SK-N-SH (cell line): Measurements from ENCODE around the gene ZBED1. TPM values are rescaled to one million over a fixed set of nuclear protein-coding genes. Genes with fewer than 3 reads are reported as not detected.

Source experiments
- CTCF ChIA-PET: fragments of 300-600, 350-600 bp; formaldehyde crosslinking; extraction: SDS; loops from one replicate; lab custom pipeline; 2021; lab: Yijun Ruan, JAX
- POLR2A ChIA-PET: fragments of 350-600 bp; sonication (Branson Sonifier 250); formaldehyde crosslinking; extraction: SDS; loops from one replicate; lab custom pipeline; 2020; ENCODE audit warnings: antibody characterized with exemption, inconsistent platforms; lab: Yijun Ruan, JAX
- DNase-seq: peaks from one replicate; pipeline ENCODE4 v3.0.0; 2012
- H2AFZ ChIP-seq: fragments of 200-600 bp; sonication (generic); 2 replicates; pipeline ENCODE4 v1.8.1; 2016; ENCODE audit warnings: antibody characterized with exemption, mild to moderate bottlenecking, low read depth
- H3F3A ChIP-seq: fragments of 200-600 bp; sonication (generic); replicated peaks from 2 replicates; pipeline ENCODE3; 2016; ENCODE audit warnings: antibody characterized with exemption, mild to moderate bottlenecking; ENCODE audit not compliant: insufficient read depth
- H3K27ac ChIP-seq, 2 experiments: fragments of 200-500 bp in 1 of 2; fragments of 200-600 bp in 1 of 2; sonication (Bioruptor generic) in 1 of 2; sonication (generic), shearing (Covaris generic) in 1 of 2; 2 replicates each; pipeline versions ENCODE4 v1.5.1 to v1.6.1; 2014 to 2016; ENCODE audit warnings: low read depth in 2 of 2, inconsistent platforms in 1 of 2, low read length in 1 of 2, mild to moderate bottlenecking in 1 of 2, mixed read lengths in 1 of 2
- H3K27me3 ChIP-seq: fragments of 200-600 bp; sonication (generic), shearing (Covaris generic); 2 replicates; pipeline ENCODE4 v1.6.1; 2016; ENCODE audit warnings: mixed run types; ENCODE audit not compliant: insufficient read depth
- H3K36me3 ChIP-seq, 2 experiments: fragments of 200-500 bp in 1 of 2; fragments of 200-600 bp in 1 of 2; sonication (Bioruptor generic) in 1 of 2; sonication (generic) in 1 of 2; replicated peaks in 1 of 2; 2 replicates each; pipeline versions ENCODE3 to v1.5.1; 2014 to 2016; ENCODE audit warnings: low read length in 1 of 2, mild to moderate bottlenecking in 1 of 2; ENCODE audit not compliant: insufficient read depth in 2 of 2, control insufficient read depth in 1 of 2
- H3K4me1 ChIP-seq, 2 experiments: fragments of 200-500 bp in 1 of 2; fragments of 200-600 bp in 1 of 2; sonication (Bioruptor generic) in 1 of 2; sonication (generic), shearing (Covaris generic) in 1 of 2; 2 replicates each; pipeline versions ENCODE4 v1.5.1 to v1.6.1; 2014 to 2016; ENCODE audit warnings: low read depth in 1 of 2, low read length in 1 of 2, mixed run types in 1 of 2; ENCODE audit not compliant: insufficient read depth in 2 of 2, control insufficient read depth in 1 of 2
- H3K4me2 ChIP-seq: fragments of 200-600 bp; sonication (generic), shearing (Covaris generic); 2 replicates; pipeline ENCODE4 v1.6.1; 2017; ENCODE audit warnings: mixed run types
- H3K4me3 ChIP-seq, 2 experiments: fragments of 200-500 bp in 1 of 2; fragments of 200-600 bp in 1 of 2; sonication (Bioruptor generic) in 1 of 2; sonication (generic), shearing (Covaris generic) in 1 of 2; 2 replicates each; pipeline versions ENCODE4 v1.5.1 to v1.8.1; 2014 to 2016; ENCODE audit warnings: low read depth in 2 of 2, inconsistent platforms in 1 of 2, low read length in 1 of 2, mild to moderate bottlenecking in 1 of 2, mixed read lengths in 1 of 2, moderate library complexity in 1 of 2
- H3K79me2 ChIP-seq: fragments of 200-600 bp; sonication (generic); 2 replicates; pipeline ENCODE4 v1.8.1; 2017; ENCODE audit warnings: mild to moderate bottlenecking; ENCODE audit not compliant: insufficient read depth
- H3K9ac ChIP-seq: fragments of 200-600 bp; sonication (generic); 2 replicates; pipeline ENCODE4 v1.6.1; 2017; ENCODE audit warnings: mixed run types
- H3K9me2 ChIP-seq: fragments of 200-600 bp; sonication (generic); 2 replicates; pipeline ENCODE4 v1.6.1; 2017; ENCODE audit warnings: mixed run types
- H3K9me3 ChIP-seq: fragments of 200-600 bp; sonication (generic); 2 replicates; pipeline ENCODE4 v1.6.1; 2017; ENCODE audit warnings: mixed run types, mild to moderate bottlenecking, moderate library complexity
- H4K20me1 ChIP-seq: fragments of 200-600 bp; sonication (generic); 2 replicates; pipeline ENCODE4 v1.6.1; 2017; ENCODE audit warnings: mild to moderate bottlenecking, mixed run types; ENCODE audit not compliant: insufficient read depth
- CHD2 ChIP-seq: fragments of 150-350 bp; IDR thresholded peaks from 2 replicates; pipeline ENCODE4 v1.6.1; 2018; ENCODE audit warnings: low read length; ENCODE audit not compliant: partially characterized antibody
- ELF1 ChIP-seq: IDR thresholded peaks from 2 replicates; pipeline ENCODE4 v1.4.0; 2012
- FOXJ3 ChIP-seq: sonication (generic); formaldehyde crosslinking; IDR thresholded peaks from 2 replicates; pipeline ENCODE4 v1.5.1; 2020; ENCODE audit warnings: mild to moderate bottlenecking, missing genetic modification reagents
- JUND ChIP-seq: IDR thresholded peaks from 2 replicates; pipeline ENCODE4 v1.4.0; 2012
- MEF2A ChIP-seq: IDR thresholded peaks from 2 replicates; pipeline ENCODE4 v1.4.0; 2012; ENCODE audit warnings: low read depth, borderline replicate concordance
- MXI1 ChIP-seq: IDR thresholded peaks from 2 replicates; pipeline ENCODE4 v1.6.1; 2012; ENCODE audit warnings: mild to moderate bottlenecking, low read depth, low read length, improper control_type of control experiment
- NFIC ChIP-seq: IDR thresholded peaks from 2 replicates; pipeline ENCODE4 v1.4.0; 2012; ENCODE audit warnings: borderline replicate concordance
- RAD21 ChIP-seq: IDR thresholded peaks from 2 replicates; pipeline ENCODE4 v1.6.1; 2012; ENCODE audit warnings: mild to moderate bottlenecking, low read length
- RCOR1 ChIP-seq: fragments of 150-350 bp; IDR thresholded peaks from 2 replicates; pipeline ENCODE4 v1.6.1; 2017; ENCODE audit warnings: antibody characterized with exemption, low read length
- SMC3 ChIP-seq: IDR thresholded peaks from 2 replicates; pipeline ENCODE4 v1.6.1; 2012; ENCODE audit warnings: low read depth, low read length, improper control_type of control experiment
- TEAD4 ChIP-seq: IDR thresholded peaks from 2 replicates; pipeline ENCODE4 v1.4.0; 2012; ENCODE audit warnings: mild to moderate bottlenecking, borderline replicate concordance; ENCODE audit not compliant: insufficient read depth
- YY1 ChIP-seq: IDR thresholded peaks from 2 replicates; pipeline ENCODE4 v1.4.0; 2012; ENCODE audit warnings: low read depth, mild to moderate bottlenecking
- WGBS: methylation state at CpG from one replicate; pipeline ENCODE4 v1.1.6; 2017; ENCODE audit warnings: low lambda C conversion rate; 5-methylcytosine and 5-hydroxymethylcytosine counted together
- polyA plus RNA-seq, 3 experiments: library from polyadenylated mRNA; depleted of rRNA; stranded (reverse); fragments of >200 nt; gene quantifications; 2 replicates each; pipeline ENCODE4 v1.2.3, GENCODE V29; 2012
- TF ChIP-seq, protein P1 (sequence below): IDR thresholded peaks from 2 replicates; pipeline ENCODE4; 2012
- TF ChIP-seq, protein P2 (sequence below): fragments of 200-600 bp; sonication (generic); IDR thresholded peaks from 2 replicates; pipeline ENCODE4 v1.6.1; 2017; ENCODE audit warnings: antibody characterized with exemption, mild to moderate bottlenecking, moderate library complexity

Gene ZBED1
- polyA plus RNA-seq, 1 of the 3 experiments (the other 2 are of a cell fraction) = 16.7 TPM

DNA sequence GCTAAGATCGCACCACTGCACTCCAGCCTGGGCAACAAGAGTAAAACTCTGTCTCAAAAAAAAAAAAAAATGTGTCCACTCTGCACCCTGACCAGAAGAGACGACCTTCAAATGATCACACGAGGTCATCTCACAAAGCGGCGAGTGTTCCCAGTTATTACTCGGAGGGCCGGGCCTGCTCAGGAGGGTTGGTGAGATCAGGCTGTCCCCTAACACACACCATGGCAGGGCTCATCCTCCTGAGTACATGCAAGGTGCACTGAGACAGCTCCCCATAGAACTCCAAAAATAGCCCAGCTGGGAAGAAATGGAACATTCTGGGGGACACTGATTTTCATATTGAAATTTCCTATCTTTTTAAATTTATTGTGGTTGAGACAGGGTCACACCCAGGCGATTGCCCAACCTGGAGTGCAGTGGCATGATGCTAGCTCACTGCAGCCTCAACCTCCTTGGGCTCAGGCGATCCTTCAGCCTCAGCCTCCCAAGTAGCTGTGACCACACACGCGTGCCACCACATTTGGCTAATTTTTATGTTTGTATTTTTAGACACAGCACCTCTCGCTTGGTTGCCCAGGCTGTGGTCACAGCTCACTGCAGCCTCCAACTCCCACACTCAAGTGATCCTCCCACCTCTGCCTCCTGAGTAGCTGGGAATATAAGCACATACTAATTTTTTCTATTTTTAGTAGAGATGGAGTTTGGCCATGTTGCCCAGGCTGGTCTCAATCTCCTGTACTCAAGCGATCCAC lies 51.5 kb downstream of the ZBED1 start:
- Histone ChIP-seq H3K9me2 (no peaks in the 10 kb centered on the region), H3K4me1 (no peaks in the 10 kb centered on the region), H3K36me3 (no peaks in the 10 kb centered on the region), H3K27me3 (no peaks in the 10 kb centered on the region), H3K4me2 (no peak overlapping the region)
- POLR2A ChIA-PET = no interaction called here
- TF ChIP-seq NFIC (no peak), RCOR1 (no peak), TEAD4 (no peak), MXI1 (no peak), ELF1 (no peak), SMC3 (no peak), MEF2A (no peak)
- TF ChIP-seq, protein P1, sequence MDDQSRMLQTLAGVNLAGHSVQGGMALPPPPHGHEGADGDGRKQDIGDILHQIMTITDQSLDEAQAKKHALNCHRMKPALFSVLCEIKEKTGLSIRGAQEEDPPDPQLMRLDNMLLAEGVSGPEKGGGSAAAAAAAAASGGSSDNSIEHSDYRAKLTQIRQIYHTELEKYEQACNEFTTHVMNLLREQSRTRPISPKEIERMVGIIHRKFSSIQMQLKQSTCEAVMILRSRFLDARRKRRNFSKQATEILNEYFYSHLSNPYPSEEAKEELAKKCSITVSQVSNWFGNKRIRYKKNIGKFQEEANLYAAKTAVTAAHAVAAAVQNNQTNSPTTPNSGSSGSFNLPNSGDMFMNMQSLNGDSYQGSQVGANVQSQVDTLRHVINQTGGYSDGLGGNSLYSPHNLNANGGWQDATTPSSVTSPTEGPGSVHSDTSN = no peak
- TF ChIP-seq, protein P2, sequence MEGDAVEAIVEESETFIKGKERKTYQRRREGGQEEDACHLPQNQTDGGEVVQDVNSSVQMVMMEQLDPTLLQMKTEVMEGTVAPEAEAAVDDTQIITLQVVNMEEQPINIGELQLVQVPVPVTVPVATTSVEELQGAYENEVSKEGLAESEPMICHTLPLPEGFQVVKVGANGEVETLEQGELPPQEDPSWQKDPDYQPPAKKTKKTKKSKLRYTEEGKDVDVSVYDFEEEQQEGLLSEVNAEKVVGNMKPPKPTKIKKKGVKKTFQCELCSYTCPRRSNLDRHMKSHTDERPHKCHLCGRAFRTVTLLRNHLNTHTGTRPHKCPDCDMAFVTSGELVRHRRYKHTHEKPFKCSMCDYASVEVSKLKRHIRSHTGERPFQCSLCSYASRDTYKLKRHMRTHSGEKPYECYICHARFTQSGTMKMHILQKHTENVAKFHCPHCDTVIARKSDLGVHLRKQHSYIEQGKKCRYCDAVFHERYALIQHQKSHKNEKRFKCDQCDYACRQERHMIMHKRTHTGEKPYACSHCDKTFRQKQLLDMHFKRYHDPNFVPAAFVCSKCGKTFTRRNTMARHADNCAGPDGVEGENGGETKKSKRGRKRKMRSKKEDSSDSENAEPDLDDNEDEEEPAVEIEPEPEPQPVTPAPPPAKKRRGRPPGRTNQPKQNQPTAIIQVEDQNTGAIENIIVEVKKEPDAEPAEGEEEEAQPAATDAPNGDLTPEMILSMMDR = no peak
- TF ChIP-seq, all 33 proteins: peak for 0
- CTCF ChIA-PET = no interaction called here
- Histone ChIP-seq H3F3A (no peaks in the 10 kb centered on the region), H3K4me3 (no peak overlapping the region), H3K9me3 (no peaks in the 10 kb centered on the region), H3K79me2 (peaks cover 14% of the 10 kb centered on the region), H3K27ac (no peak overlapping the region), H2AFZ (no peak overlapping the region), H4K20me1 (no peaks in the 10 kb centered on the region), H3K9ac (no peak overlapping the region)
- WGBS = 96% methylated on average over 13 of the region's 13 CpGs
- DNase-seq = no peak

DNA sequence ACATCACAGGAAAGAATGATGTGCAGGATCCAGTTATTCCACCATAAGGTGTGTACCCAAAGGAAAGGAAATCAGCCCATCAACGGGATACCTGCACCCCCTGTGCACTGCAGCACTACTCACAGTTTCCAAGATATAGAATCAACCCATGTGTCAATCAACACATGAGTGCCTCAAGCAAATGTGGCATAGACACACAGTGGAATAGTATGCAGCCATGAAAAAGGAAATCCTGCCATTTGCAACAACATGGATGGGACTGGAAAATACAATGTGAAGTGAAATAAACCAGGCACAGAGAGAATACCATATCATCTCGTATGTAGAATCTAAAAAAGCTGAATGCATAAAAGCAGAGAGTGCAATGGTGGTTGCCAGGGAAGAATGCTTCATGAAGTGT lies 53.3 kb downstream of the ZBED1 start:
- H2AFZ ChIP-seq = no peak overlapping the region
- POLR2A ChIA-PET = no interaction called here
- H3K4me3 ChIP-seq = no peak overlapping the region
- no peaks in the 10 kb centered on the region for H3F3A ChIP-seq
- H3K4me1 ChIP-seq = no peaks in the 10 kb centered on the region
- H3K9me3 ChIP-seq = no peaks in the 10 kb centered on the region
- WGBS = 61% methylated on average over 2 of the region's 2 CpGs
- TF ChIP-seq, protein P1 = no peak
- TF ChIP-seq YY1 (no peak), FOXJ3 (CRISPR knock-in tag) (no peak), RAD21 (no peak), JUND (no peak), CHD2 (no peak)
- no peaks in the 10 kb centered on the region for H3K9me2 ChIP-seq
- no peak overlapping the region for H3K27ac ChIP-seq
- H4K20me1 ChIP-seq = no peaks in the 10 kb centered on the region
- CTCF ChIA-PET = no interaction called here
- no peak overlapping the region for H3K9ac ChIP-seq
- no peaks in the 10 kb centered on the region for H3K27me3 ChIP-seq
- H3K4me2 ChIP-seq = no peak overlapping the region
- no peaks in the 10 kb centered on the region for H3K36me3 ChIP-seq
- DNase-seq = no peak
- peaks cover 23% of the 10 kb centered on the region for H3K79me2 ChIP-seq
